HG03575 (cell line): Measurements from ENCODE around the gene MICAL3.
A peak's percentile ranks its signal among the peaks of the same experiment; 100 is the strongest.

Source experiments
- ATAC-seq: cut with Tn5 transposase; IDR thresholded peaks from one replicate; pipeline ENCODE4 v1.9.1; 2021; ENCODE audit not compliant: unreplicated experiment, insufficient number of reproducible peaks, low FRiP score; ENCODE audit errors: extremely low read depth

The MICAL3 gene

GRCh38 chr22:17748555-17749353 lies 275.6 kb downstream of the MICAL3 start:
- no peak for ATAC-seq

- no peak for ATAC-seq
Observed at GRCh38 chr22:17746916-17747315, 277.4 kb downstream of the MICAL3 start.

- ATAC-seq = no peak
Observed at GRCh38 chr22:17744430-17744829, 279.9 kb downstream of the MICAL3 start.

- ATAC-seq = no peak
Observed at GRCh38 chr22:17743661-17744411, 280.5 kb downstream of the MICAL3 start.

- peak; percentile 68 for ATAC-seq
Observed at GRCh38 chr22:17742527-17742902, 281.8 kb downstream of the MICAL3 start.

- ATAC-seq = no peak
Observed at GRCh38 chr22:17741866-17742526, 282.4 kb downstream of the MICAL3 start.

GRCh38 chr22:17739196-17739975 lies 285.0 kb downstream of the MICAL3 start:
- ATAC-seq = no peak

GRCh38 chr22:17738386-17739128 lies 285.8 kb downstream of the MICAL3 start:
- no peak for ATAC-seq
